ENCODE data around the gene ANKRD50.

Gene ANKRD50

DNA sequence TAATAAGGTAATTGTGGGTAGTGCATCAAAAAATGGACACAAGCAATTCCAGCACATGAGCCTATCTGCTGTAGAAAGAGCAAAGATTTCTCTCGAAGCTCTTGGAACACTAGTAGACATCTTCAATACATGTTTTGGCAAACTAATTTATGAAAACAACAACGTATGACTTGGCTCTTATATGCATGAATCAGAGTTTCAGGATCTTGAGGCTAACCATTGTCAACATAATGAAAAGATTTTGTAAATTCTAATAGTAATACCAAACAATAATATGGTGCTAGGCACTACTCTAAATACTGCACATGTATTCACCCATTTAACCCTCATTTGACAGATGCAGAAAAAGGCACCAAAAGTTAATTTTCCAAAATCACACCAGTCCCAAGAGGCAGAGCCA, 25.1 kb upstream of the ANKRD50 start:
- H3K9ac ChIP-seq (ENCODE audit: low read depth, low read length) = no peak overlapping the region
- no peaks in the 10 kb centered on the region for H3K27me3 ChIP-seq (ENCODE audit: control insufficient read depth, insufficient read depth, low read length)
- no peak overlapping the region for H3K4me3 ChIP-seq (ENCODE audit: low read depth, low read length)
- peaks cover 31% of the 10 kb centered on the region for H3K4me1 ChIP-seq (ENCODE audit: control insufficient read depth, insufficient read depth, low read length)
- H3K36me3 ChIP-seq (ENCODE audit: control insufficient read depth, insufficient read depth, low read length) = no peaks in the 10 kb centered on the region
- no peaks in the 10 kb centered on the region for H3K9me3 ChIP-seq (ENCODE audit: control insufficient read depth, insufficient read depth, low read length)
- no peak overlapping the region for H3K27ac ChIP-seq (ENCODE audit: low read depth, low read length)

DNA sequence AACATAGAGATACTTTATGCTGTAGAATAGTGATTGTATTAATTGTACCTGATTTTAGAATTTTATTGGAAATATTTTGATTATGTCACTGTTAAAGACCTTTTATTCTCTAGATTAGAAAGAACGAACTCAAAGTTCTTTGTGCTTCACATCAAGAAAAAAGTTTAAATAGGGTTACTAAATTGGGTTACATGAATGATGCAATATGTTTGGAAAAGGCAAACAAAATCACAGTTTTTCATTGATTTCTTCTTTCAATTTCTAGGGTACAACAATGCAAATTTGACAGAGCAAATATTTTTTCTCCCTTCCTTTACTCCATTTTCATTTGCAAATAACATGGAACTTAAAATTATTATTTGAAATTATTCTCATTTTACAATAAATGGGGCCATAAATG, 24.0 kb upstream of the ANKRD50 start:
- Histone ChIP-seq H3K4me1 (ENCODE audit: control insufficient read depth, insufficient read depth, low read length) (peaks cover 26% of the 10 kb centered on the region), H3K27ac (ENCODE audit: low read depth, low read length) (no peak overlapping the region), H3K9ac (ENCODE audit: low read depth, low read length) (no peak overlapping the region), H3K27me3 (ENCODE audit: control insufficient read depth, insufficient read depth, low read length) (no peaks in the 10 kb centered on the region), H3K4me3 (ENCODE audit: low read depth, low read length) (no peak overlapping the region), H3K36me3 (ENCODE audit: control insufficient read depth, insufficient read depth, low read length) (no peaks in the 10 kb centered on the region), H3K9me3 (ENCODE audit: control insufficient read depth, insufficient read depth, low read length) (no peaks in the 10 kb centered on the region)

DNA sequence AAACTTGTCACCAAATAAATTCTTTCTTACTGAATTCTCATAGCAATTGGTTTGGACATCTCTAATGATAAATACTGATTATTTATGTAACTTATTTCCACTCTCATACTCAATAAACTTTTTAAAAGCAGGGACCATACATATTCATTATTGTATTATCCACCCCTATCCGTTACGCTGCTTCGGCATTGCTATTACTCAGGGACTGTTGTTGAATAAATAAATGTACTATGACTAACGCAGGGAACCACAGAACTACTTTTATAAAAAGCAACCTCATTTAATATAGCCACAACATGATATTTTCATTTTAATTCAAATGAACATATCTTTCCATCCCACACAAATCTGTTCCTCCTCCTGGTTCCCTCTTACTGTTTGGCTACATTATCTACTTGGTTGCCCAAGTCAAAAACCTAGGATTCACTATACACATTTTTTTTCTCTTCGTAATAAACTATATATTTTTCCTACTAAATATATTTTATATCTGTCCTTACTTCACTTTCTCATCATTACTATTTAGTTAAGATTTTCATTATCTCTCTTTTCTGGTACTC, 14.9 kb upstream of the ANKRD50 start:
- H3K4me3 ChIP-seq (ENCODE audit: low read depth, low read length) = no peak overlapping the region
- H3K4me1 ChIP-seq (ENCODE audit: control insufficient read depth, insufficient read depth, low read length) = no peaks in the 10 kb centered on the region
- H3K27ac ChIP-seq (ENCODE audit: low read depth, low read length) = no peak overlapping the region
- no peaks in the 10 kb centered on the region for H3K9me3 ChIP-seq (ENCODE audit: control insufficient read depth, insufficient read depth, low read length)
- H3K9ac ChIP-seq (ENCODE audit: low read depth, low read length) = no peak overlapping the region
- H3K36me3 ChIP-seq (ENCODE audit: control insufficient read depth, insufficient read depth, low read length) = no peaks in the 10 kb centered on the region
- H3K27me3 ChIP-seq (ENCODE audit: control insufficient read depth, insufficient read depth, low read length) = no peaks in the 10 kb centered on the region

DNA sequence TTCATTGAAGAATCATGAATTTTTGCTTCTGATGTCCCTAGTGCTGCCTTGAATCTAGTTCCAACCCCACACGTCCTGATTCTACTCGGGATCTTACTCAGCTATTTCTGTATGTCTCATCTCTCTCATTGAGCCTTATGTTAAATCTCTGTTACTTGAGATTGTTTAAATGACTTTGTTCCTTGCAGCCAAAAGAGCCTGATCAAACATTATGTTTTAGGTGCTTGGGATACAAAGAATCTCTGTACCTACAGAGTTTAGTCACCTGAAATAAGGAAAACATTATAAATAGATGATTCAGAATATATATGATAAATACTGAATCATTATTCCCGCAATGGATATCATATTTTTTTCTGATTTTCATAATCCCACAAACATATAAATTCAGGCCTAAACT, 13.7 kb upstream of the ANKRD50 start:
- Histone ChIP-seq H3K9ac (ENCODE audit: low read depth, low read length) (no peak overlapping the region), H3K27ac (ENCODE audit: low read depth, low read length) (no peak overlapping the region), H3K4me3 (ENCODE audit: low read depth, low read length) (no peak overlapping the region), H3K9me3 (ENCODE audit: control insufficient read depth, insufficient read depth, low read length) (no peaks in the 10 kb centered on the region), H3K27me3 (ENCODE audit: control insufficient read depth, insufficient read depth, low read length) (no peaks in the 10 kb centered on the region), H3K4me1 (ENCODE audit: control insufficient read depth, insufficient read depth, low read length) (no peaks in the 10 kb centered on the region), H3K36me3 (ENCODE audit: control insufficient read depth, insufficient read depth, low read length) (no peaks in the 10 kb centered on the region)

DNA sequence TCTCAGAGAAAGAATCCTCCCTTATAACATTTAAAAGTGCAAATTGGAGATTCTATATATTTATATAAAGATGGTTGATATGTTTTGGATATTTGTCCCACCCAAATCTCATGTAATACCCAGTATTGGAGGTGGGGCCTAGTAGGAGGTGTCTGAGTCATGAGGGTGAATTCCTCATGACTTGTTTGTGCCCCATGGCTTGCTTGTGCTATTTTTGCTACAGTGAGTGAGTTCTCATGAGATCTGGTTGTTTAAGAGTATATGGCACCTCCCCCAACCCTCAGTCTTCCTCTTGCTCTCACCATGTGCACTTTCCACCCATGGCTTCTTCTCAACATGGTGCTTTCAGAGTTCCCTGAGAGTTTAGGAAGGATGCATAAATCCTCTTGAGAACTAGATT, 9.5 kb upstream of the ANKRD50 start:
- no peaks in the 10 kb centered on the region for H3K27me3 ChIP-seq (ENCODE audit: control insufficient read depth, insufficient read depth, low read length)
- H3K9me3 ChIP-seq (ENCODE audit: control insufficient read depth, insufficient read depth, low read length) = no peaks in the 10 kb centered on the region
- H3K36me3 ChIP-seq (ENCODE audit: control insufficient read depth, insufficient read depth, low read length) = no peaks in the 10 kb centered on the region
- no peak overlapping the region for H3K27ac ChIP-seq (ENCODE audit: low read depth, low read length)
- no peaks in the 10 kb centered on the region for H3K4me1 ChIP-seq (ENCODE audit: control insufficient read depth, insufficient read depth, low read length)
- no peak overlapping the region for H3K9ac ChIP-seq (ENCODE audit: low read depth, low read length)
- no peak overlapping the region for H3K4me3 ChIP-seq (ENCODE audit: low read depth, low read length)

DNA sequence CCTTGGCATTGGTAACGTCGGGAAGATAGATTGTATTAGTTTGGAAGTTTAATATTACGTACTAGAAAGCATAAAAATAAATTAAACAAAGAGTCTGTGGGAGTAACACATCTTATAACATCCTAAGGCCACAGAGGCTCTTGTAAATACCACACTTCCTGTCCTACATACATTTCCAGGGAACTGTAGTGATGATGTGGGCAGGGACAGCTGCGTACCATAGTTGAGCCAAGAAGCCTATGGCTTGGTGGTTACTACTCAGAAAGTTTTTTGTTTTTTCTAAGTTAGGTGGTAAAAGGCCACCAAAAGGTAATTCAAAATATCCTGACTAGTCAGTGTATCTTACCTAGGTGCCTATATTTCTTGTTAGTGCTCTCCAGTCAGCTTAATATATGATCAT, 4.6 kb upstream of the ANKRD50 start:
- Histone ChIP-seq H3K27me3 (ENCODE audit: control insufficient read depth, insufficient read depth, low read length) (no peaks in the 10 kb centered on the region), H3K9ac (ENCODE audit: low read depth, low read length) (no peak overlapping the region), H3K9me3 (ENCODE audit: control insufficient read depth, insufficient read depth, low read length) (no peaks in the 10 kb centered on the region), H3K4me3 (ENCODE audit: low read depth, low read length) (no peak overlapping the region), H3K27ac (ENCODE audit: low read depth, low read length) (no peak overlapping the region), H3K4me1 (ENCODE audit: control insufficient read depth, insufficient read depth, low read length) (peaks cover 13% of the 10 kb centered on the region; the same call in 1 of the 2 replicates), H3K36me3 (ENCODE audit: control insufficient read depth, insufficient read depth, low read length) (no peaks in the 10 kb centered on the region)

DNA sequence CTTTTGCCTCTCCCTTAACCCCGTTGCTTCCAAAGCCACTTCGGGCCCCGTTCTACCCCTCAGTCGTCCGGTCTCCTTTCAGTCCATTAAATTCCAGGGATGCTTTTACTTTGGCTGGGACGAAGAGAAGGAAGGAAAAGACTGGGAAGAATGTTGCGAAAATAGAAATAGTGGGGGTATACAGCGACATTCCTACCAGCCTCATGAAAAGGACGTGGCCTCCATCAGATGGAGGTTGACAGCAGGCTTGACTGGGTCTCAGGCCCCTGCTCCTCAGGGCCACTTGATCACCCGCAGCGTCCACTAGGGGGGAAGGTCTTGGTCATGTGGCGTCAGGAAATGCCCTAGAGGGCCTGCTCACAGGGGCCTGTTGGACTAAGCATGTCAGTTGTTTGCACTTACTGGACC, 657 bp upstream of the ANKRD50 start:
- H3K4me3 ChIP-seq (ENCODE audit: low read depth, low read length) = peak overlapping the region; percentile 87

DNA sequence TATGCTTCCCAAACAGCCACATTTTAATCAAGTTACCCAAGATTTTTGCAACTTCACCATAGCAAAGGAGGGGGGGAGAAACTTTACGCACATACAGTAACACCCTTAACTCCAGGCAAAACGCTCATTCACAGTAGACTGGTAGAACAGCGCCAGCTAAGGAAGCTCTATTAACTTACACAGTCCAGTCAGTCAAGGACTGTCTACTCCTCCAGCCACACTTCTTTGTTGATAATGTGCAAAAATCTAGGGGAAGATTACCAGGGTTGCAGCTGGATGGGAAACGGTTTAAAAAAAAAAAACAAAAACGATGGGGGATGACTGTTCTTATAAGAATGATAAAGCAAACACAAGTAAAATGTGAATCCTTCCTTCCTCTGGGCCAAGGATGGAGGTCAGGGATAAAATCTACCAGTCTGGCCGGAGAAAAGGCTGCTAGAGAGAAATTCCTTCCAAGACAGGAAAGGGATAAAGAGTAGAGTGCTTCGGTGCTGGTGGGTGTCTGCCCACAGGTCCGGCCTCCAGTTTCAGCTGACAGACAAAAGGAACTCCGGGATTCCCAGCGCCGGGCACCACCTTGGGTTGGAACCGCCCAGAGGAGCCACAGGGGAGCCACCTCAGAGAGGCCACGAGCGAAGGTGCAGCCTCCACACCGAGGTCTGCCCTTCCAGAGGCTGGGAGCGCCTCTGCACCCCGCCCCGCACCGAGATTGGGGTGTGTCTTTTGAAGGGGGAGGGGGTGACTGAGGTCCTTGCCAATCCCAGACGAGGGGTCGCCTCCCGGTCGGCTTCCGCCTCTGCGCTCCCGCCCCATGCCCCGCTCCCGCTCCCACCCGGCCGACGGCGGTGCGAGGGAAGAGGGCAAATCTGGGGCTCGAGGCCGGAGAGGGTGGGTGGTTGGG, 811 bp downstream of the ANKRD50 start:
- H3K36me3 ChIP-seq (ENCODE audit: control insufficient read depth, insufficient read depth, low read length) = peaks cover 23% of the 10 kb centered on the region
- H3K9ac ChIP-seq (ENCODE audit: low read depth, low read length) = peak overlapping the region; percentile 77
- H3K4me3 ChIP-seq (ENCODE audit: low read depth, low read length) = peak overlapping the region; percentile 87
- H3K27ac ChIP-seq (ENCODE audit: low read depth, low read length) = peak overlapping the region; percentile 98
- no peaks in the 10 kb centered on the region for H3K27me3 ChIP-seq (ENCODE audit: control insufficient read depth, insufficient read depth, low read length)
- H3K4me1 ChIP-seq (ENCODE audit: control insufficient read depth, insufficient read depth, low read length) = peaks cover 45% of the 10 kb centered on the region
- no peaks in the 10 kb centered on the region for H3K9me3 ChIP-seq (ENCODE audit: control insufficient read depth, insufficient read depth, low read length)

More for the DNA sequence above, 657 bp upstream of the ANKRD50 start:
- Histone ChIP-seq H3K36me3 (ENCODE audit: control insufficient read depth, insufficient read depth, low read length) (peaks cover 10% of the 10 kb centered on the region), H3K4me1 (ENCODE audit: control insufficient read depth, insufficient read depth, low read length) (peaks cover 36% of the 10 kb centered on the region), H3K9ac (ENCODE audit: low read depth, low read length) (peak overlapping the region; percentile 73), H3K9me3 (ENCODE audit: control insufficient read depth, insufficient read depth, low read length) (no peaks in the 10 kb centered on the region), H3K27me3 (ENCODE audit: control insufficient read depth, insufficient read depth, low read length) (no peaks in the 10 kb centered on the region), H3K27ac (ENCODE audit: low read depth, low read length) (peak overlapping the region; percentile 98)

DNA sequence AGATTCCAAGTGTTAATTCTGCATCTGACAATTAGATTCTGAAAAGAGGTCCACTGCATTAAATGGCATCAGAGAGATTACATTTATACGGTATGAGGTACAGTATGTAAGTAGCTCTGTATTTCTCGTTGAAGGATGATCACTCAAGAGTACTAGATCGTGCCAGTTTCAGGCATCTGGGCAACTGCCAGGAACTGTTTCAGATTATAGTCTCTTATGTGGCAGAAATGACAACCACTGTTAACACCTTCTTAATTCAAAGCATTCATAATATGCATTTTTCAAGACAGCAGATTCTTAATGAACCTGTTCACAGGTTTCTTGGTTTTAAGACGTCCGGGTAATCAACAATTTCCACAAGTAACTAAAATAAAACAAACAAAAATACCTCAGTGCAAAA, 1.6 kb downstream of the ANKRD50 start:
- Histone ChIP-seq H3K4me1 (ENCODE audit: control insufficient read depth, insufficient read depth, low read length) (peaks cover 45% of the 10 kb centered on the region), H3K27ac (ENCODE audit: low read depth, low read length) (no peak overlapping the region), H3K9ac (ENCODE audit: low read depth, low read length) (peak overlapping the region; percentile 77; the same call in 1 of the 2 replicates), H3K27me3 (ENCODE audit: control insufficient read depth, insufficient read depth, low read length) (no peaks in the 10 kb centered on the region), H3K36me3 (ENCODE audit: control insufficient read depth, insufficient read depth, low read length) (peaks cover 31% of the 10 kb centered on the region), H3K9me3 (ENCODE audit: control insufficient read depth, insufficient read depth, low read length) (no peaks in the 10 kb centered on the region), H3K4me3 (ENCODE audit: low read depth, low read length) (peak overlapping the region; percentile 87)

DNA sequence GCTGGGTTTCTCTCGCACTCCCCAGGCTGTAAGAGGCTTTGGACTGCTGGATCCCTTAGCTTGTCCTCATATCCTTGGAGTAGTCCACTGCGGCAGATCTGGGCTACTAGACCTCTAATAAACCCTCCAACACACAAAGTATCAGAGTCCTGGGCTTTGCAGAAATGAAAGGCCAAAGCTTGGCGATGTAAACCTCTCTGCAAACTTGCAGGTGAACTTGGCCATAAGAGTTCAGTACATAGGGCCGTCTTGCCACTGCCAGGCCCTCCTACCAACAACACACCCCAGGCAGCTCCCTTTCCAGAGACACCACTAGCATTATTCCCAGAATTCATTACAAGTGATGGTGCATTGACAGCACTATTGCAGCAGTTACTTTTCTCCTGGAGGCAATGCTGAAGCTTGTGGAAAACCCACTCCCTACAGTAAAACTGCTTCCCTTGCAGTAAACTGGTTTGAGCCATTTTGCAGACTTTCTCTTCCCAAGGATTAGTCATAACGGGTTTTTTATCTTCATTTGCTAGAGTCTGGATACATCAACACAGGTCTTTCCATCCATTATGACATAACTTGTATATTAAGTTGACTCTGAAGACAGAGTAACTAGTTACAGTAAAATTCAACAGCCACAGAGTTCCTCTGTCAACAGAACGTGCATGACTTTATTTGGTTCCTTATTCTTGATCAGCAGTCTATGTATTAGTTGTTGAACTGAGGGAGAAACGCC, 2.4 kb downstream of the ANKRD50 start:
- Histone ChIP-seq H3K27ac (ENCODE audit: low read depth, low read length) (no peak overlapping the region), H3K4me3 (ENCODE audit: low read depth, low read length) (peak overlapping the region; percentile 87), H3K4me1 (ENCODE audit: control insufficient read depth, insufficient read depth, low read length) (peaks cover 43% of the 10 kb centered on the region), H3K9ac (ENCODE audit: low read depth, low read length) (peak overlapping the region; percentile 12; the same call in 1 of the 2 replicates), H3K36me3 (ENCODE audit: control insufficient read depth, insufficient read depth, low read length) (peaks cover 38% of the 10 kb centered on the region), H3K27me3 (ENCODE audit: control insufficient read depth, insufficient read depth, low read length) (no peaks in the 10 kb centered on the region), H3K9me3 (ENCODE audit: control insufficient read depth, insufficient read depth, low read length) (no peaks in the 10 kb centered on the region)

Measured in HUES48 (cell line).